HG03060 (cell line): ENCODE results near the gene CSTB.

Source experiments
- ATAC-seq: cut with Tn5 transposase; IDR thresholded peaks from one replicate; pipeline ENCODE4 v1.9.1; 2021; ENCODE audit warnings: low read depth, moderate number of reproducible peaks; ENCODE audit not compliant: unreplicated experiment

The CSTB gene

DNA sequence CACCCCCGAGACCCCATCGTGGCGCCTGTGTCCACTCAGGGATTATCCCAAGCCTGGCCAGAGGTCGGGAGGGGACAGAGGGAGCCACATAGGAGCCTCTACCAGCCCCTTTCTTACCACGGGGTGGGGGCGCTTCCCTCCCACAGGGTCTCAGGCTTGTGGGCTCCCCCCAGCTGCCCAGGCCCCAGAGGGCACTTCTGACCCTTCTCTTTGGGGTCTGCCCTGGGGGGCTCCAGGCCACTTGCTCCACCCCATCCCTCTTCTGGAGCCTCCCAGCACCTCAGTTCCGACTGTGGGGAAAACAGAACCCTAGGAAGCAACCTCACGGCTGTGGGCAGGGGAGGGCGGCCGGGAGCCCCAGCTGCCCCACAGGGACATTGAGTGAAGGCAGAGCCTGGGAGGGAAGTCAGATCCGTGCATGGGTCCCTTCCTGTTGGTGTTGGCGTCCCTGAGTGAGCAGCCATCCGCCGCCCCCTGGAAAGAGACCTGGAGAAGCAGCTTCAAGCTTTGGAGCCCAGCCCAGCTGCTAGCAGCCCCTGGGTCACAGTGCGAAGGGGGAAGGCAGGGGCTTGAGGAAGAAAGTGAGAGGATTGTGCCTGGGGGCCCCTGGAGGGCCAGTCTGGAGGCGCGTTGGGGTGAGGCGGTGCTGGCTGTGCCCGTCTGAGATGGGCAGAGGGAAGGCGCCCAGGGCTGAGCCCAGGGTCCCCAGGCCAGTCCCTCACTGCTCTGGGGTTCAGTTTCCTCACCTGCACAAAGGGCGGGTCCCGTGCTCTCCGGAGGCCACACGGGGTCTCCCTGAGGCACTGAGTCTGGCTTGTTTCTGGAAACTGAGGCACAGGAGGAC is 35.4 kb upstream of the CSTB start:
- ATAC-seq = no peak

DNA sequence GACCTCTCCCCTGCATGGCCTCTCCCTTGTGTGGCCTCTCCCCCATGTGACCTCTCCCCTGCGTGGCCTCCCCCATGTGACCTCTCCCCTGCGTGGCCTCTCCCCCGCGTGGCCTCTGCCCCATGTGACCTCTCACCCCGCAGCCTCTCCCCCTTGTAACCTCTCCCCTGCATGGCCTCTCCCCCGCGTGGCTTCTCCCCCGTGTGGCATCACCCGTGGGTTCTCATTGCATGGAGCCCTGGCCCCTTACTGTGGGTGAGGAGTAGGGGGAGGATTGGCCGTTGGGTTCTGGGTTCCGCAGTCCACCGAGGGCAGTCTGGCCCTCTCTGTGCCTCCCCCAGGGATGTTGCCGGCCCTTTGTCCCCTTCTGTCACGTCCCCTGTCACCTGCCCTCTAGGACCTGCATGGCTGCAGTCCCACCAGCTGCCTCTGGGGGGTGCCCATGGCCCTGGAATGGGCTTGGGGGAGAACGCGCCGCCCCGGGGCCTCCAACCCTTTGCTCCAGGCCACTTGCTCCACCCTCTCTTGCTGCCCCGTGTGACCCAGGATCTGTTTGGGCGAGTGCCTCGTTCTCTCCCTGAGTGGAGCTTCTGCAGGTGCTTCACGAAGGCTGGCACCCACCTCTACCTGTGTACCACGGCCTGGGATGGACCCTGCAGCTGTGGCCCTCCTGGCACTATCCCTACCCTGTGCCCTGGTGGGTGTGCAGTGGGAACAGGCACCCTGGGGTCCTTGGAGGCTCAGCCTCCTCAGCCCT is 34.6 kb upstream of the CSTB start:
- no peak for ATAC-seq

DNA sequence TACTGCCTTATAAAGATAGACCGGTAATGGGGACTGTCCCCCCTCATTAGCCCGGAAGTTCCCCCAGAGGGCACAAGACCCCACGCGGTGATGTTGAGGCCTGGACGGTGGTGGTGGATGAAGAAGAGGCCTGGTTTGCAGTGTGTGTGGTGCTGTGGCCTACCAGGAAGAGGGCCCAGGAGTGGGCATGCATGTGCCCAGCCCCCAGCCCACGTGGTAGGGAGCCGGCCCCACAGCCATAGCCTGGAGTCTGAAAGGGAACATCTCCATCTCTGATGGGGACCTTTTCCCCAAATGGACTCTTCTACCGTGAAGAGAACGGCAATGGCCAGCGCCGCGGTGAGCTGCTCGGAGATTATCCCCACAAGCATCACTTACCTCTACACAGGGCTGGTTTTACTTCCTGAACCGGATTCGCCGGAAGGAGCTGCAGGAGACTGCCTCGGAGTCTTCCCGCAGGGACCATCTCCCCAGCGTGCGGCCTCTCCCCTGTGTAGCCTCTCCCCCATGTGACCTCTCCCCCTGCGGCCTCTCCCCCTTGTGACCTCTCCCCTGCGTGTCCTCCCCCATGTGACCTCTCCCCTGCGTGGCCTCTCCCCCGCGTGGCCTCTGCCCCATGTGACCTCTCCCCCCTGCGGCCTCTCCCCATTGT is 33.9 kb upstream of the CSTB start:
- ATAC-seq = no peak

DNA sequence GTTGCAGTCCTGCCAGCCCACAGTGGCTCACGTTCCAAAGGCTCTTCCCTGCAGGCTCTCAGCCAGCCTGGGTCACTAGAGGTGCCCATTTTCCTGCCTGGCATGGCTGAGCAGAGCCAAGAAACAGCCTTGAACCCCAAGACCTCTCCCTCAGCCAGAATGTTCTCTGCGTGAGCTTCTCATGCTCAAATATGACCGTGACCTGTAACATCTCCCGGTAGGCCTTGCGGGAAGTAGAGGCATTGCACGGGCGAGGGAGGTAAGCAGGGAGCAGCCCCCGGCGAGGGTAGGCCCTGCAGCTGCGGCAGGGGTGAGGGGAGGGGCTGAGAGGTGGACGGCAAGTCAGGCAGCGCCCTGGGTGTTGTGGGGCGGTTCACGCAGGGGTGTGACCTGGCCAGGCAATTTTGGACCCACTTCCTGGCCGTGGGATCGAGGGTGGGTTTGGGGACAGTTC is 33.3 kb upstream of the CSTB start:
- no peak for ATAC-seq

DNA sequence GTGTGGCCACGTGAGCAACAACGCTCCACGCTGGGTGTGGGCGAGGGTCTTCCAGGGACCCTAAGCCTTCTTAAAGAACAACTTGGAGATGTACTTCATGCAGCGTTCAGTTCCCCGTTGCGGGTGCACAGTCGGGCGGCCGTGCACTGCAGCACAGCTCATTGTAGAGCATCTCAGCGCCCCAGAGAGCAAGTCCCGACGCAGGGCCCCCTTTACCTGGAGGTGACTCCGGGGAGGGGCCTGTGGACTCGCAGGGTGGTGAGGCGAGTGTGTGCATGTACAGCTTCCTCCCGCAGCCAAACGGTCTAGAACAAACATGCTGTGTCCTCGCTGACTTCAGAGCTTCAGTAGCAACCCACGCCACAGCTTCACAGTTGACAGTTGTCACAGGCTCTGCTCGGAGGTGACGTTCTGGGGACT is 32.7 kb upstream of the CSTB start:
- ATAC-seq = no peak

DNA sequence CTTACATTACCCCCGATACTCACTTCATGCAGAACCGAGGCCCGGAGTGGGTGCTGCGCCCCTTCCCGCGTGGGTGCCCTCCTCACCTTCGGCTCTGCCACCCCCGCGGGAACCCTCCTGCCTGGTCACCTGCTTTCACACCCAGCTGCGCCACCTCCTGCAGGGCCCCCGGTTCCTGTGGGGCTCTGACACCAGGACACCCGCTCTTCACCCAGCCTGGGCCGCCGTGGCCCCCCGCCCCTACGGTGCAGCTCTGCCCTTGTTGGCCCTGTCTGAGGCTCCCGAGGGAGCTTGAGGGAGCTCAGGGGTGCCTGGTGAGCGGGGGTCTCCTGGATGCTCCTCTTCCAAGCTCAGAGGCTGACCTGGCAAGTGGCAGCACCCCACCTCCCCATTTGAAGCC is 32.3 kb upstream of the CSTB start:
- ATAC-seq = no peak

DNA sequence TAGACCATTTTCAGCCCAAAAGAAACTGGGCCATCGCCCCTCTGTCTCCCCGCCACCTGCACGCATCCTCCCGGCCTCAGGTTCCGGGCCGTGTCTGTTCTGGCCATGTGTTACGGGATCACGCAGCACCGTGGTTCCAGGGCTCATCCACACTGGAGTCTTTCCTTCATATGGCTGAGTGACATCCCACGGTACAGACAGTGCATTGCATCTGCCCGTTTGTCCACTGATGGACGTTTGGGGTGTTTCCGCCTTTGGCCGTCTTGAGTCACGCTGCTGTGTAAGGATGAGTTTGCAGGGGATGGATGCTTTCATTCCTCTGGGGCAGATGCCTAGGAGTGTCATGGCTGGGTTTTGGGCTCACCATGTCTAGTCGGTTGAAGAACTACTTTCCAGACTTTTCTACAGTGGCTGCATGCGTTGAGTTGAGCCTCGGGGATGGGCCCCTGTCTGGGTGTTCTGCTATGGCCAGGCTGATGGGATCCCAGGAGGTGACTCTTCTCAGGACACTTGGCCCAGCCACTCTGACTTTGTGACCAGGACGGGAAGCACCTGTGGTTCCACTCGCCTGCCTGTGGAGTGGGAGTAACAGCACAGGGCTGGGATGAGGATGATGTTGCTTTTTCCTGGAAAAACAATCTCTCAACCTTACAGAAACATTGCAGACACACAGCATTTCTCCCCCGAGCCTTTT is 30.1 kb upstream of the CSTB start:
- ATAC-seq = no peak

DNA sequence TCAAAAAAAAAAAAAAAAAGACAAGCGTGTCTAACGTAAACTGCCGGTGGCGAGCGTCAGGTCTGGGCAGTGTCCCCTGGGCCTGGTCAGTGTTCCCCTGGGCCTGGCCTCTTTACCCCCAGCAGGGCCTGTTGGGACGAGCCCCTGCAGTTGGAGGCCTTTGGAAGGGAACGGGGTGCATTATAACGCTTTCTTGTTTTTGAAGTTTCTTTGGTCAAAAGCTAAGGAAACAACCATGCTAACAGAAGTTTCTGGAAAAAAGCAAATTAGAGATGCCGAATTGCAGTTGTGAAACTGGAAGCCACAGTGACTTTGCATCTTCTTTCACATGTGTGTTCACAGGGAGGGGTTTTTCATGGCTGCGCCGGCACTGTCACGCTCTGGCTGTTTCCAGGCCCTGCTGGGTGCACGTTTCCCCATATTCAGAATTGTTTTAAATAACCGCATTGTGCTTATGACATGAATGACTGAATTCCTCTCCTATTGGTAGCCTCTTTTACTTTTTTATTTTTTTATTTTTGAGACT is 29.2 kb upstream of the CSTB start:
- ATAC-seq = peak; percentile 86

DNA sequence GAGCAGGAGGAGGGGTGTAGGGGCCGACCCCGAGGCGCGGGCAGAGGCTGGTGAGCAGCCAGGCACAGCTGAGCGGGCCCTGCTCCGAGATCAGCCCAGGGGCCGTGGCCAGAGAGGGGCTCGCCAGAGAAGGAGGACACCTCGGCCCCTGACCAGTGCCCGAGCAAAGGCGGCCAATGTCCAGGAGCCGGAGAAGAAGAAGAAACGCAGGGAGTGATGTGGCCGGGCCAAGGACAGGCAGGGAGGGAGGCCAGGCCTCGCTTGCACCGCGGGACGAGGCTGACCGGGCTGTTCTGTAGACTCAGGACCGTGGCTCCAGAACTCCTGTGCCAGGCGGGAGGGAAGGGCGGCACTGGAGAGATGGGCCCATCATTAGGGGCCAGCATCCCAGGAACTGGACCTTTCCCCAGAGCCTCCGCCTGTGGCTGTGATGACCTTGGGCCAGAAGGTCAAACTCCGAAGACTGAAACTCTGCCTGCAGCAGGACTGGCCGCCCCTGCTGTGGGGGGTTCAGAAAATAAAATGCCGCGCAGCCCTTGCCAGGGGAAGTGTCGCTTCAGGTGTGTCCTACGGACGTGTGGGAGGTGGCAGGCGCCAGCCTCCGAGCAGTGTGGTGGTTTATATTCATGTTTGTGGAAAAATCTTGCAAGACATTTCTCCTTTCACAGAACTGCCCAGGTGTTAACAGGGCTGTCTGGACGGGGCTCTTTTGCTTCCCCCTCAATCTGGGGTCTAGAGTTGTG is 27.6 kb upstream of the CSTB start:
- ATAC-seq = no peak

DNA sequence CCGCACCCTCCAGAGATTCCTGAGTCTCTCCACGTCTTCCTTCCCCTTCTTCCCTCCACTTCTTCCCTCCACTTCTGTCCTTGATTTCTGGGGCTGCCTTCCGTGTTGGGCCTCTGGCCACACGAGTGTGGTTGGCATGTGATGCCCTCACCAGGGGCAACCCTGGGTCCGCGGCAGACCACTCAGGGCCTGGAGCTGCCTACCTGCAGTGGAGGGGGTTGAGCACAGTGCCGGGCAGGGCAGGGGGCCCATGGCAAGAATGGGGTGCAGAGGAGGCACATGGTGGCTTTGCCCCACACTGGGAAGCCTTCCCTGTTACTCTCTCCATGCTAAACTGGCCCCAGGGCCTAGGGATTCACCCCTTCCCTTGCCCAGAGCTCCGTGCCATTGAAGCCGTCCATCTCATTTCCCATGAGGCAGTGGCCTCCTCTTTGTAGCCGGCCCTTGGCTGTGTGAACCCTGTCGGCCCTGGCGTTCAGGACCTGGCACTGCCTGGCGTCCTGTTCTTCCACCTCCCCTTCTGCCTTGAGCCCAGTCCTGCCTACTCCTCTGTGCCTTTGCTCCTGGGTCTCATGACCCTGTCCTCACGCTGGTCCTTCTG is 26.7 kb upstream of the CSTB start:
- no peak for ATAC-seq

DNA sequence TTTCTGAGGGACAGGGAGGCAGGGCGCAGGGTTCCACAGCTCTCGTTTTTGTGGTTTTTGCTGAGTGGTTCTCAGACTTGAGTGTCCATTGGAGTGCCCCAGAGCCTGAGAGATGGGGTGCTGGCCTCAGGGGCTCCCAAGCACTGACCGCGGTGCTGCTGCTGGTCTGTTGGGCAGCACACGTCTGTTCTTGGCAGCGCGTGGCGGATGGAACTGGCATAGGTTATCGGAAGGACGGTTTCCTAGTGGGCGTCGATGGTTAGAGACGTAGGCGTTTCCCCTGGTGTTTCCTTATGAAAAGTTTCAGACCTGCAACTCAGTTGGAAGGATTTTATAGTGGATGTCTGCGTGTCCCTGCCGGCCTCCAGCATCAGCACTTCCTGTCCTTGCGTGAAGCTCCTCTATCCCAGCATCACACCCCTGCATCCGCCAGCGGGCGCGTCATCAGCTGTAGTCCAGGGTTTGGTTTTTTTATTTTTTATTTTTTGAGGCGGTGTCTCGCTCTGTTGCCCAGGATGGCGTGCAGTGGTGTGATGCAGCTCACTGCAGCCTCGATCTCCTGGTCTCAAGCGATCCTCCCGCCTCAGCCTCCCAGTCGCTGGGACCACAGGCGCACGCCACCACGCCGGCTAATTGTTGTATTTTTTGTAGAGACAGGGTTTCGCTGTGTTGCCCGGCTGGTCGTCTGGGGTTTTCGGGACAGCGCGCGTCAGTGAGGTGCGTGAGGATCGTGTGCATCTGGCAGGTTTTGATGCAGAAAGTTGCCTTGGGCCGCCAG is 25.1 kb upstream of the CSTB start:
- ATAC-seq = no peak

DNA sequence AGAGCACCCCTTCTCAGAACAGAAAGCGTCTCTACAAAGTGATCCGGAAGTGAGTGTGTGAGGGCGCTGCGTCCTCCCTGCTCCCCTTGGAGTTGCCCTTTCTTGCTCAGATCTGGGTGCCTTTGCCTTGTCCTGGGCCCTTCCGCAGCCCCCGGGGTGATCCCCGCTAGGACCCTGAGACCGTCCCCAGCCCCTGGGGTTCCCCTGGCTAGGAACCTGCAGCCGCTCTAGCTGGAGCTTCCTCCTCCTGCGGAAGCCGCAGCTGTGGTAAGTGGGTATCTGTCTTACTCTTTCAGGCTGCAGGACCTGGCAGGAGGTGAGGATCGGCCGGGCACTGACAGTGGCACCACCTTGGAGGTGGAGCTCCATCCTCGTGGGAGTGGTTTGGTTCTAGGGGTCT is 24.5 kb upstream of the CSTB start:
- no peak for ATAC-seq

DNA sequence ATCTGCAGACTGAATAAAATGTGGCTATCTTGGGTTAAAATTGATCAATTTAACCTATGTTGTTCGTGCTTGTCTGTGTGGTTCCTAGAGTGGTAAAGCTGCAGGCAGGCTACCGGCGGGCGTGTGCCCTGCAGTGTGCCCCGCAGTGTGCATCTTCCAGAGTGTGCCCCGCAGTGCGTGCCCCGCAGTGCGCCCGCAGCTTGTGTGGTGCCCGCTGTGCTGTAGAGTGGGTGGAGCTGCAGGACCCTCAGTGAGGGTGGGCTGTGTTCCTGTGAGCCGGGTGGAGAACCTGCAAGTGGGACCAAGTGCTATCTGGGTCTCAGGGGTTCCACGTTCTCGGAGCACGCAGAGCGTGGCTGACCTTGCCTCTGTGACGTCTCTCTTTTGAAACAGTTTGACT is 24.0 kb upstream of the CSTB start:
- no peak for ATAC-seq

DNA sequence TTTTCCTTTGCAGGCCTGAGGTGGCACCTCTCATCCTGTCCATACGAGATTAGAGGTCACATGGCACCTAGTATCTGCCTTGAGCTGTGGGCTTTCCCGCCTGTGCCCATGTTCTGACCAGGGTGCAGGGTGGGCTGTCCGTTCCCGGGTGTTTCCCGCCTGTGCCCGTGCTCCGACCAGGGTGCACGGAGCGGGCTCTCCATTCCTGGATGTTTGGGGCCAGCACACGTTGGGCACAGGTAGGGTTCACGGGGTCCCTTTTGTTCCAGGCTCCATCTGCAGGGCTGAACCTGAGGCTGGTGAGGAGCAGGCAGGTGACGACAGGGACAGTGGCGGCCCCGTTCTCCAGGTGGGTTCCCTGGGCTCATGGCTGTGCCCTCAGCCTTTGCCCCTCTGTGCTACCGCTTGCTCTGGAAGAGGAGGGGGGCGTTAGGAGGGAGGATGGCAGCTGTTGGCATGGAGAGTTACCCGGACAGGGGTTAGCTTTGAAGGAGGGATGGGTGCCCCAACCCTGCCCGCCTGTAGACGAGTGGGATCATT is 23.3 kb upstream of the CSTB start:
- ATAC-seq = no peak

DNA sequence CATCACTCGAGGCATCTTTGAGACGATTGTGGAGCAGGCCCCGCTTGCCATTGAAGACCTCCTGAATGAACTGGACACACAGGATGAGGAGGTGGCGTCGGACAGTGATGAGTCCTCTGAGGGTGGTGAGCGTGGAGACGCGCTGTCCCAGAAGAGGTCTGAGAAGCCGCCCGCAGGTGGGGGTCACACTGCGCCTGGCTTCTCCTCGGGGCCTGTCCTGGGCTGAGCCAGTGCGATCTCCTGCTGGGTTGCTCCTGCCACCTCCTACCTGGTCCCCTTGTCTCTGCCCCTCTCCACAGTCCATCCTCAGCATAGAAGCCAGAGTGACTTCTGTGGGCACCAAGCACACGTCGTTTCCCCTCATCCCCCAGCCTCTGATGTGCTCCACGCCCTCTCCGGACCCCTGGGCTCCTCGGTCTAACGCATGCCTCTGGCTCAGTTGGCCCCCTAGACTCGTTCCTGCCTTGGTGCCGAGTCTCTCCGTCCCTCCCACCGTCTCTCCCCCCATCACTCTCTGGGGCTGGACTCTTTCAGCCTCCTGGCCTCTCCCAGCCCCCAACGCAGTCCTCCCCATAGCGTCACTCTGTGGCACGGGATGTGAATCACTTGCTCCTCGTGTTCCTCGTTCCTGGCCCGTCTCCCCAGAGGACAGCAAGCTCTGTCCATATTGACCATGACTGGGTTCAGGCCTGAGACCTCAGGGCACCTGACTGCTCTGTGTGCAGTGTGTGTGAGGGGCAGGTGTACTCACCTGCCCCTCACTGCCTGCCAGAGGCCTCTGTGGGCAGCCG is 22.0 kb upstream of the CSTB start:
- no peak for ATAC-seq

DNA sequence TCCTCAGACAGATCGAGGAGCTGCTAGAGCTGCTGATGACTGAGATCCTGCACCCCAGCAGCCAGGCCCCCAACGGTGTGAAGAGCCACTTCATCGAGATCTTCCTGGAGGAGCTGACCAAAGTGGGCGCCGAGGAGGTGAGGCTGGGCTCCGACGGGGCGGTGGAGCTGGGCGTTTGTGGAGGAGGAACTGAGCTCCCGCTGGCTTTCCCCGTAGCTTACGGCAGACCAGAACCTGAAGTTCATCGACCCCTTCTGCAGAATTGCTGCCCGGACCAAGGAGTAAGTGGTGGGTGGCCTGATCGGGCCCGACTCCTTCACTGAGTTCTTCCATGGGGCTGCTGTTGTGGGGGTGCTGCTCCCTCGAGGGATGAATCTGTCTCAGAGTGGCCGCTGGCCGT is 21.3 kb upstream of the CSTB start:
- ATAC-seq = no peak

DNA sequence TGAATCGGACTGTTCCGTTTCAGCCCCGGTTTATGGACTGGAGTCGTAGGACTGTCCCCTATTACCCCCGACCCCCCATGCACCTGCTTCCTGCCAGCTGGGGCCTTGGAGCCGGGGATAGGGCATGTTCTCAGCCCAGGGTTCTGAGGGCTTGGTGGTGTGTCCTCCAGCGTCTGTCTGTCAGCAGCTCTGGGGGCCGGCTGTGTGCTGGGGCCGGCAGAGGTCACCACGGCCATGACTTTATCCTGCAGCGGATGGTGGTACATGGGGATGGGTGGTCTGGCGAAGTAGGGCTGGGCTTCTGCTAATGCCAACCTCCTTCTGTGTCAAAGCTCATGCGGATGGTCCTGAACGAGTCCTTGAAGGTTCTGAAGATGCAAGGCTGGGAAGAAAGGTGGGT is 18.7 kb upstream of the CSTB start:
- ATAC-seq = no peak

DNA sequence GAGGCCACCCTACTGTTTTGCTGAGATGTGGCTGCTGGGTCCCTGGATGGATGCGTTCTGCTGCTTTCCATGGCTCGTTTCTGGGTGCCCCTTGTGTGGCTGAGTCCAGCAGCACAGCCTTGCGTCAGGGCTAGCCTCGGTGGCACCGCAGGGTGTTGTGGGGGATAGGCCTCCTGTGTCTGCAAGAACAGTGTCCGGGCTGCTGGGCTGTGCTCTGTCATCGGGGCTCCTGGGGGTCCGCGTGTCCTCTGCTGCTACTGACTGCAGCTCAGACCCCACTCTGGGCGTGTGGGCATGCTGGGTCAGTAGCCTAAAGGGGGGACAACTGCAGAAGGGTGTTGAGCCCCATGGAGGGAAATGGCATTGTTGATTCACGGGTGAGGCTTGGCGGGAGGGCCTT is 18.2 kb upstream of the CSTB start:
- no peak for ATAC-seq
